Activated CD4-positive, CD25-positive, alpha-beta regulatory T cell treated with anti-CD3 and anti-CD28 coated beads, Interleukin-2, amount 50 U/mL, for 16 hours (primary cell): Measurements from ENCODE around the gene SELENOM.
A peak's percentile ranks its signal among the peaks of the same experiment; 100 is the strongest.

ENCODE experiments used
- DNase-seq: peaks from one replicate; pipeline ENCODE4 v3.0.0-alpha.2; 2020; ENCODE audit warnings: low read depth, low spot score

SELENOM gene, protein sequence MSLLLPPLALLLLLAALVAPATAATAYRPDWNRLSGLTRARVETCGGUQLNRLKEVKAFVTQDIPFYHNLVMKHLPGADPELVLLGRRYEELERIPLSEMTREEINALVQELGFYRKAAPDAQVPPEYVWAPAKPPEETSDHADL

DNA sequence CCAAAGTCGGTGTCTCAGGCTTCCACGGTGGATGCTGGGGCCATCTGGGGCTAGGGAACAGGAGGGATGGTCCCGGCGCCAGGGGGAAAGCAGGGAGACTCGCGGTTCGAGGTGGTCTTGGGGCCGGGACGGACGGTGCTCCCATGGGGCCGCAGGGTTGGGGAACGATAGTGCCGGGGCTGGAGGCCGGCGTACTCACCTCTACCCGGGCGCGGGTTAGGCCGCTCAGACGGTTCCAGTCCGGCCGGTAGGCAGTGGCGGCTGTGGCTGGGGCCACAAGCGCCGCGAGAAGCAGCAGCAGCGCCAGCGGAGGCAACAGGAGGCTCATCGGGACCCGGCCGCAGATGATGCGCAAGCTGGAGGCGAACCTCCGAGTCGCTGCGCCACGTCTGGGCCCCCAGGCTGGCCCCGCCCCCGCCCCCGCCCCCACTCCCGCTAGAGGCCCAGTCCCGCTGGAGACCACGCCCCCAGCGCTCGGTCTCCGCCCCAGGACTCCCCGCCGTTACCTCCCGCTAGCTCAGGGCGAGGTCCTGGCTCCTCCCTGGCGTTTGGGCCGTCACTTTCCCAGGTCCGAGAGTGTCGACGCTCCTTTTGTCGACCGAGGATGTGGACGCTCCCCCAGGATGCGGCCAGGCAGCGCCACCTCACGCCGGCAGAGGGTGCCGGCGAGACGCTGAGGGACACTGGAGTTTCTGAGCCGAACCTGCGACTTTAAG lies at the start of gene SELENOM:
Gene SELENOM (minus strand): TSS at position 391 of the 716 bp plus-strand sequence. CDS start 63 bp downstream, at position 328.
- peak; percentile 65 for DNase-seq

DNA sequence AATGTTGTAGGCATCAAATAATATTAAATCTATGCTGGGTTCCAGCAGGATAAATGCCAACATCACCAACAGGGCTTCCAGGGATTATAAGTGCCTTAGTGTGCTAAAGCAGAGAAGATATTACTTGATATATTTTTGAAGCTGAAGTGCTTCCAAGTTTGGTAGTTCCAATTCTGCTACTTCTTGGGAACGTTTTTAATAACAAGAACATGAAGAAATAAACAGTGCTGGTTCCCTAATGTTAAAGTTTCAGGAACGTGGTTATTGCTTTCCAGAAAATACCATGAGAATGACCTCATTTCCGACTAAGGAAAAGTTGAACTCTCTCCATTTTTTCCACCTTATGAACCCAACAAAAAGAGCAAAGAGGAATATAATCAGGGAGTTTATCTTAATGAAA lies 48.1 kb upstream of the SELENOM start:
- no peak for DNase-seq

DNA sequence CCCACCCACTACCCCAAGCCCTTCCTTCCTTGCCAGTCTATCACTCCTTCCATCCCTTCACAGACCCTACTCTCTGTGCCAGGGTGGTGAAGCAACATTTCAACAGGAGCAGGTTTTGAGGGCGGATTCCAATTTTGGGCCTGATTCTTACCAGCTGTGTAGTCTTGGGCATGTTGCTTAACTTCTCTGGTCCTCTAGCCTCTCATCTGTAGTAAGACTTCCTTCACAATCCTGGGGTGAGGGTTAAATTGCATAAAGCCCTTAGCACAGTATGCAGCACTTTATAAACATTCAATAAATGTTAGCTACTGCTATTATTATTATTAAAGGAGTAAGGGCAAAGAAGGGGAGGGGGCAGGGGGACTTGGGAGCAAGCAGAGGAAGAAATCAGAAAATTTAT lies 47.6 kb upstream of the SELENOM start:
- no peak for DNase-seq

DNA sequence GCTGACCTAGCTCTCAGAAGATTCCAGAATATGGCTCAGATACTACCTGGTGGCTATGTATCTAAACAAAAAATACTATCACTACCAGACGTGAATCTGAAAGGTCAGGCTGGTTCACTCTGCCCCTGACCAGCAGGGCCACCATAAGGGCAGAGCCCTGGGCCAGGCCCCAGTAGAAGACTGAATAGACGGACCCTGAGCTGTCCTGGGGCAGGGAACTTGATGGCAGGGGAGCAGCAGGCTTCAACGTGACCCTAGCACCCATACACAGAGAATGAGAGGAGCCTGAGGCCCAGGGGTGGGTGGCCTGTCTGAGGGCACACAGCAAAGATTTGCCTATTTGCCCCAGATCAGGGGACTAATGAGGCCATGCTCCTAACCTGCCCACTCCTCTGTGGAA lies 46.0 kb upstream of the SELENOM start:
- no peak for DNase-seq

DNA sequence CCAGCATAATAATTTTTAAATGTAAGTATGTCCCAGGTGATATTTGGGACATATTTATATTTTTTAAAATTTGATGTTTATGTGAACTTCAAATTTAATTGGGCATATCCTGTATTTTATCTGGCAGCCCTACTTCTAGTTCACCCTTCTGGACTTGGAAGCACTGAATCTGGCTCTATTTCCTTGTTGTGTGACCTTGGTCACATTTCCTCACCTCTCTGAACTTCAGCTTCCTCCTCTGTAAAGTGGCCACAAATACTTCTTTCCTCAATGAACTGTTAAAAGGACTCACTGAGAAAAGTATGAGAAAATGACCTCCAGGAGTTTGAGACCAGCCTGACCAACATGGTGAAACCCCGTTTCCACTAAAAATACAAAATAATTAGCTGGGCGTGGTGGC lies 44.5 kb upstream of the SELENOM start:
- DNase-seq = no peak

DNA sequence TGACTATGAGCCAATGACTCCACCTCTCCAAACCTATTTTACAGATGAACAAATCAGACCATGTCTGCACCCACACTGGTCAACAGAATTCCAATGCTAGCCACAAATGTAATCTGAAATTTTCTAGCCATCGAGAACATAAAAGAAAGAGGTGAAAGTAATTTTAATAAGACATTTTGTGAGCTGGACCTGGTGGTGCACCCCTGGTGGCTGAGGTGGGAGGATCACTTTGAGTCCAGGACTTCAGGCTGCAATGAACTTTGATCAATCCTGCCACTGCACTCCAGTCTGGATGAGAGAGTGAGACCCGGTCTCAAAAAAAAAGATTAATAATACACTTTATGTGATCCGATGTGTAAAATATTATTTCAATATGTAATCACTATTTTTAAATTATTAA lies 43.2 kb upstream of the SELENOM start:
- no peak for DNase-seq

DNA sequence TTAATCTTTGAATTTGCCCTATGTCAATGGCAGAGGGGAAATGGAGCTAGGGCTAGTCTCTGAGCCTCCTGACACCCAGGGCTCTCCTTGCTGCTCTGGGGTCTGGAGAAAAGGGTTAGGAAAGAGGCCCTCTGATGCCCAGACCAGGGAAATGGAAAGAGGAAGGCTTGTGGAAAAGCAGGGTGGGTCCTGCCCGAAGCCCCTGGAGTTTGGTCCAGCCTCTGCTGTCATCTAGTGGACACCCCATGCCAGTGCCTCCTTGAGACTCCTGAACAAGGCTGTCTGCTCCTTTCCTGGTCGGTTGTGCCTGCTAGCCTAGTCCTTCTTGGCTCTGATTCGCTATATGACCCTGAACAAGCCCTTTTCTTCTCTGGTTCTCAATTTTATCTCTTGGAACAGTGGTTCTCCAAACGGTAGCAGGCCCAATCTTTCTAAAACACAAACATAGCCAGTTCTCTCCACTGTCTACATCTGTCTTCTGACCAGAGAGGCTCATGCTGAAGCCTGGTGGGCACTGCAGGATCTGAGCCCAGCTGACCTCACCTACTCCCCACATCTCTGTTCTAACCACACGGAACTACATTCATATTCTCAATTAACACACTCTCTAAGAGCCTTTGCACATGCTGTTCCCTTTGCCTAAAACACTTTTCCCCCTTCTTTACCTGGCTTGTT lies 41.7 kb upstream of the SELENOM start:
- DNase-seq = no peak

DNA sequence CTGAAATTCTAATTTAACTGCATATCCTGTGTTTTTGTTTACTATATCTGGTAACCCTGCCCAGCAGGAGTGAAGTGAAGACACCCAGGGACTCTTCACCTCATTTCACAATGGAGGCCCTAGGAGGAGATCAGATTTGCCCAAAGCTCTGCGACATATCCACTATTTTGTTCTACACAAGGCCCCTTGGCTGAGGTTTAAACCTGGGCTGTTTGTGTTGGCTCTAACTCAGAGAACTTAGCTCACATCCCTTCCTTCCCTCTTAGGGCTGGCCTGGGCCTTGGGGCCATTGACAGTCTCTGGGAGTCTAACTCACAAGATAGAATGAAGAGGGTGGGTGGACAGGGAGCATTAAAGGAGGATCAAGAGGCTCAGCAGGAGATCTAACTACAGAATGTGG lies 41.1 kb upstream of the SELENOM start:
- DNase-seq = no peak

DNA sequence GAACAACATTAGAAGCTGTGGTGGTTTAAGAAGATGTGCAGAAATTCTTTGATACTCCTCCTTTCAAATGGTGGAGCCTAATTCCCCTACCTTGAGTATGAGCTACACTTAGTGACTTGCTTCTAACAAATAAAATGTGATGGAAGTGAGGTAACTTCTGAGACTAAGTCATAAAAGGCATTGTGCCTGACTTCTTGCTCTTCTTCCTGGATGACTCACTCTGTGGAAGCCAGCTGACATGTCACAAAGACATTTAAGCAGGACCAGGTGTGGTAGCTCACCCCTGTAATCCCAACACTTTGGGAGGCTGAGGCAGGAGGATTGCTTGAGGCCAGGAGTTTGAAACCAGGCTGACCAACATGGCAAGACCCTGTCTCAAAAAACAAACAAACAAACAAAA lies 36.9 kb upstream of the SELENOM start:
- no peak for DNase-seq

DNA sequence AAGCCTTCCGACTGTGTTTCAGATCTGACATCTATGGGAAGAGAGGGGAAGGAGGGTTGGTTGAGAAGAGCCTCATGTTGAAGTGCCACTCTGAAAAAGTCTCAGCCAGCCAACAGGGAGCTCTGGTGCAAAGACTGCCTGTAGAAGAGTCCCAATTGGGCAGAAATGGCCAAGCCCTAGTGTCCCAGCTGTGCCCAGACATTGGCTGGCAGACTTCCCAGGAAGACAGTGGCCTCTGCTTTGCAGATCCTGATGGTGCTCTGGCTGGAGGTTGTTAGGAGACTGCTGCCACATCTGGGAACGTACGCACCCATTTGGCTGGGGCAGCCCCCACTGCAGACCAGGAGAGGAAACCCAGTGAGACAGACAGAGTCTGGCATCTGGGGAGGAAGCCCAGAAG lies 36.2 kb upstream of the SELENOM start:
- DNase-seq = no peak

DNA sequence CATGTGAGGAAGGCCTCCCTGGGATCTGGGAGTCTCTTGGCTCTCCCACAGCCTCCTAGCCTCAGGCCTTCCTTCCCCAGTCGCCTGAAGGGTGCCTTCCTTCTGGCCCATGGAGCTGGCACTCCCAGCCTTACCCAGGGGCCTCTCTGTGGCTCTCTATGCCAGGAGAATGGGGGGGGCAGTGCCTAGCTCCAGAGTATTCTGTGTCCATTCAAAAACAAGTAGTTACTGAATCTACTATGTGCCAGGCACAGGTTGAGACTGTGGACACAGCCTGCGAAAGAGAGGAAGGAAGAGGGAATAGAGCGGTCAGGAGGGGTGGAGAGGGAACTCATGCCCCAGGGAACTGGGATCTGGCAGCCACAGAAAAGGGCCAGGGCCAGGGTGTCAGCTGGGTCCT lies 35.7 kb upstream of the SELENOM start:
- no peak for DNase-seq

DNA sequence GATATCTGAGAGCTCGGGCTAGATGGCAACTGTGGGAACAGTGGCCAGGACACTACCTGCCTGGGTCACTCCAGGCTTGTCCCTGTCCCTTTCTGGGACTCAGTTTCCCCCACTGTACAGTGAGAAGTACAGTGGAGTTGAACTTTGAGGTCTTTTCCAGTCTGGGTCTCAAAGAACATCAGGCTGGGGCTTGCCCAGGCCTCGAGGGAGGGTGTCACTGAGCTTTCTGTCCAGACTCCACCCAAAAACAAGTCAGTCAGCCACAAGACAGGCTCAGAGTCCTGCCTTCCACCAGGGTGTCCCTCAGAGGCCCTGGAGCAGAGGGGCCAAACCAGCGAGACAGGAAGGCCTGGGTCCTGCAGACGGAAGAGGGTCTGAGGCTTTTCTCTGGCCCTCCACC lies 34.9 kb upstream of the SELENOM start:
- DNase-seq = no peak

DNA sequence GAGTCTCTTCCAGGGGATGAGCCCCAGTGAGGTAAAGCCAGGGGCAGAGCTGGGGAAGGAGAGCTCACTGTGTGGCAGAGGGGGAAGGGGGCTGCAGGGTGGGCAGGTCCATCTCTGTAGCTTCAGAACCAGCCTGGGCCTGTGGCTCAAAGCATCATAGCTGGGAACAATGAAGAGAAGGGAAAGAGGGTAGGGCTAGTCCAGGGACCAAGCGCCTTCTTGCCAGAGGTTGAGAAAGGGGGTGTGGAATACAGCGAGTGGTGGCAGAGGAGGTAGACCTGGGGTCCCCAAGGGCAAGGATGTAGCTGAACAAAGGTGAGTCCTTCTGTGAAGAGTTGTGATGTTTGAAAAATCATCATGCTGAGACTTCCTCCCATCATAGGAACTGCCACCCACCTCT lies 34.2 kb upstream of the SELENOM start:
- no peak for DNase-seq

DNA sequence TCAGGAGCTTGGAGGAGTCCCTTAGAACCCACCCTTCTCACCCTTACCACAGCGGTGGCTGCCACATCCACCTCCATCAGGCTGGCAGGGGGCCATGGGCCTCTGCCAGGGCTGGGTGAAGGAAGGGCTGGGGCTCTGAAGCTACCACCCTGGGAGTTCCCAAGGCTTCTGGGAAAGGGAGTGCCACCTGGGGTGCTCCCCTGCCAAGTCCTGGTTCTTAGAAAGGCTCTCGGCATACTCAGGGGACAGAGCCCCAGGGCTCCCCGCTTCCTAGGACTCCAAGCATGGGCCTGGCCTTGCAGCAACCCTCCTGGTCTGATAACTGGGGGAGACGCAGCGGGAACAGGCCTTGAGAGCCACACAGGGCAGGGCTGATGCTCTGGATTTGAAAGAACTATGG lies 33.4 kb upstream of the SELENOM start:
- no peak for DNase-seq

DNA sequence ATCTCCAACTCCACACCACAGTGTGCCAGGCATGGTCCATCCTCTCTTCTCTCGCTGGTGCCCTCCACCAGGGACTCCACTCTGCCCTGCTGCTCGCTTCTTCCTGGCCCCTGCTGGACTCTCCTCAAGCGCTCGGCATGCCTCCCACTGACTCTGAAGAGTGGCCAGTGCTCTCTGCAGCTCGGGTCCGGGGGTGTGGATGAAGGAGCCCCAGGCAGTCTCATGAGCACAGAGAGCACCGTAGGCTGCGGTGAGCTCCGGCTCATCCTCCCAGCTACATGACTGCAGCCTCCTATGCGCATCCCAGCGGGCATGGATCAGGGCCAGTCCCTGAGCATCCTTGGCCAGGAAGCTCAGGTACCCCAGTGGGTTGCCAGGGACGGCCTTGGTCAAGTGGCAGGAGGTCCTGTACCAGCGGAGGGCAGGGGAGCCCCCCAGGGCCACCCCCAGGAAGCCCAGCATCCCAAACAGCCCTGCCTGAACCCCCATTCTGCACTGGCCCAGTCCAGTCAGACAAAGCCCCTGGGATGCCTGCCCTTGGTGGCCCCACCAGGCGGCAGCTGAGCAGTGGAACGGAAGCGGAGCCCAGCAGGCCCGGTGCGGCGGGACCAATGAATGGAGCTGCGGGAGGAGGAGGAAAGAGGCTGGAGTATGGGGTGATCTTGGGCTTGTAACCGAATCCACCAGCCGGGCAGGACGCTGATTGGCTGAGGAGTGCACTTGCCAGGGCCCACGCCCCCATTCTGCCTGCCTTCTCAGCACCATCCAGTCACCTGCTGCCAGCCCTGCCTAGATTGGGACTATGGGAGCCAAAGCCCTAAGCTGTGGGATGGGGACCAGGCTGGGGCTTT lies 32.7 kb upstream of the SELENOM start, which contains the start of gene PLA2G3:
Gene PLA2G3 (minus strand): TSS at position 643 of the 851 bp plus-strand sequence. CDS start 154 bp downstream, at position 489.
- DNase-seq = no peak

DNA sequence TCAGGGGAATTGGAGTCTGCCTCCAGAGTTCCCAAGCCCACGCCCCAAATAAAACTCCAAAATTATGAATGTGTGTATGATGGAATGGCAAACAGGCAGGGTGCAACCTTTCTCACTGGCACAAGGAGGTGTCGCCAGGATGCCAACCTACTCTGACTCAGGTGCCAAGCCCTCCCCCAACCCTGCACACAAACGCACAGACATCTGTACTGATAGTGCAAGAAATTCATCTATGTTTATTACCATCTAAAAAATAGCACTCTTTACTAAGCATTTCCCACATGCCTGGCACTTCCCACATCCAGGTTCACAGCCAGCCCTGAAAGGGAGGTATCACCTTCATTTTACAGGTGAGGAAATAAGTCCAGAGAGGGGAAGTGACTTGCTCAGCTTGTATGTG lies 31.7 kb upstream of the SELENOM start:
- no peak for DNase-seq

DNA sequence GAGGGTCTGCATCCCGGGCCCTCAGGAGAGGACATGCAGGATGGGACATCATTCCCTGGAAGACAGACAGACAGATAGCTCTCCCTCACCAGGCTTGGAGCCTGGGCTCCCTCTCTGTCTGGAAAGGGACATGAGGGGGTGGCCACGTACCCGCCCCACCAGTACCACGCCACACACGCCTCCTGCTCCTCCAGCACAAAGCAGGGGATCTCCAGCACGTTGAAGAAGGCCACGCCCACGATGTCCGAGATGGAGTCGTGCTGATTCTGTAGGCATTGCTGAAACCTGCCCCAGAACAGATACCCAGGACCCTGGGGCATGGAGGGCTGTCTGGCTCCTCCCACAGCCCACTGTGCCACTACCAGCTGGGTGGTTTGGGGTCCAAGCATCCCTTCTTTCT lies 30.8 kb upstream of the SELENOM start:
- DNase-seq = no peak

DNA sequence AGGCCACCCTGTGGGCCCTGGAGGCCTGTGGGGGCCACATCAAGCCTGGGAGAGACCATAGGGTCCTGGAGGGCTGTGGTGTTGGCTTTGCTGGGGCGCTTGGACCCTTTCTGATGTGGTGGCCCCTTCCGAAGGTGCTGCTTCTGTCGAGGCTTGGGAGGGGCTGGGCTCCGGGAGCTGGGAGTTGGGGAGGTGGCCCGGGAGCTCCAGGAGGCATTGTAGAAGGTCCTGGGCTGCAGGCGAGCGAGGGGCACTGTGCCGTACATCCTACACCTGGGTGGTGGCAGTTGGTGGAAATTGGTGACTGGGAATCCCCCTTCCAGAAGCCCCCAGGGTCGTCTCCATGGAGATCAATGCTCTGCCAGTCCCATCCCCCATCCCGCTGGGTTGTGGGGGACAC lies 30.4 kb upstream of the SELENOM start:
- DNase-seq = no peak

DNA sequence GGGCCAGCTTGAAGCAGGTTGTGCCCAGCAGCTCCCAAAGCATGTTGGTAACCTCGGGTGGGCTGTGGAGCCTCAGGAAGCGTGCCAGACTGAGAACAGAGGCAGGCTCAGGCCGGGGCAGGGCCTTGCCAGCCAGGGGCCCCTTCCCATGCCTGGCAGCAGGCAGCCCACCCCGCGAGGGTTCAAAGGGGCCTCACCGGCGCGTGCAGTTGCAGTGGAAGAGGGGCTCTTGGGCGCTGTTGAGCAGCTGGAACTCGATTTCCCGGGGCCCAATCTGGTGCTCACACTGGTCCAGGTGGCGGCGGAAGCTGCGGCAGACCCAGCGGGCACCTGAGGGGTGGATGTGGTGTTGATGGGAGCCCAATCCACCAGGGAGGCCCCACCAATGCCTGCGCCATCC lies 29.3 kb upstream of the SELENOM start:
- no peak for DNase-seq

DNA sequence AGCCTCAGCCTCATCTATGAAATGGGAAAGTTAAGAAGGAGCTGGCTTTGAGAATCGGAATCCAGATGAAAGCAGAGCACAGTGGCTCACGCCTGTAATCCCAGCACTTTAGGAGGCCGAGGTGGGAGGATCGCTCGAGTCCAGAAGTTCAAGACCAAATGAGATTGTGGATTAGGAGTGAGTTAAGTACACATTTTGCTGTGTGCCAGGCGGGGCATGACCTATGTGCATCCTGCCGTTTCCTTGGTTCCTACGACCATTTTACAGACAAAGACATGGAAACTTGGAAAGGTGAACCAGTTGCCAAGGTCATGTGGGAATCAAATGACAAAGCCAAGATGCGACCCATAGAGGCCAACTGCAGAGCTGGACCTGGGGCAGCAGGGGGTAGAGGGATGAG lies 28.8 kb upstream of the SELENOM start:
- DNase-seq = no peak

DNA sequence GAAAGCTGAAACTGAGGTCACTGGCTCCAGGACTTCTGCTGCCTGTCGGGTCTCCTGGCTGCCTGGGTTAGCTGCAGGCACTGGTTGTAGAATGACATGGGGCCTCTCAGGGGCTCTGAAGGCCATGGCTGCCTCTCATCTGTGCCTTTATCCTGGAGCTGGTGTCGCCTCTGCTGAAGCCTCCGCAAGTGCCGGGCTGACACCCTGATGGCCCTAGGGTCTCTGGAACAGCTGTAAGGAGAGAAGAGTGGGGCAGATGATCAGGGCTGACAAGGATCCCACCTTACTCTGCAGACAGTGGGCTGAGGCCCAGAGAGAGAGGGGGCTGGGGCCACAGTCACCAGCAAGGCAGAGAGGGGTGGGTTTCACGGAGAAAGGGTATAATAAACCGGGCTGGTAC lies 28.3 kb upstream of the SELENOM start:
- DNase-seq = no peak

DNA sequence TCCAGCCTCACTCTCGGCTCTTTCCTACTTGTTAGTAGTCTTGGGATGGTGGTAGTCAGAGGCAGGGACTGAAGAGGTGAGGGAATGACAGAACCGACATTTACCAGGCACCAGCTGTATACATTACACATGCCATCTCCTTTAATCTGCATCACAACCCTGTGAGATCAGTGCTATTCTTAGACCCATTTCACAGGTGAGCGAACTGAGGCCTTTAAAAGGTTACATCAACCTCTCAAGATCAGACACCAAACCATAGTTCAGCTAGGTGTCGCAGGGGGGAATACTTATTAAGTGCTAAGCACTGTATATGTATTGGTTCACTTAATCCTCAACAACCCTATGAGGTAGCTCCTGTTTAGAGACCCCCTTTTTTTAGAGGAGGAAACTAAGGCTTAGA lies 27.3 kb upstream of the SELENOM start:
- no peak for DNase-seq
